ENCODE results near the gene CHST6. TPM values are rescaled to one million over a fixed set of nuclear protein-coding genes. Genes with fewer than 3 reads are reported as not detected.

The CHST6 gene
- total RNA-seq, 4 donors from 2014 or later, result 0.62 to 3.2 (median 1.6) TPM

- Histone ChIP-seq H3K27ac (no peak overlapping the region), H3K4me3 (no peak overlapping the region), H3K4me1 (no peaks in the 10 kb centered on the region), H3K27me3 (no peaks in the 10 kb centered on the region), H3K9me3 (no peaks in the 10 kb centered on the region), H3K36me3 (no peaks in the 10 kb centered on the region)
- 95% methylated on average over 9 to 11 of the region's 47 CpGs for WGBS, 2 donors (ENCODE audit: low coverage in 1 of 2)
- no peak for ATAC-seq
- no peak for TF ChIP-seq CTCF (IDR thresholded peaks at IDR 0.05)
- TF ChIP-seq EP300 (IDR thresholded peaks at IDR 0.05), result no peak
- no peak for TF ChIP-seq POLR2AphosphoS5 (IDR thresholded peaks at IDR 0.05)
- TF ChIP-seq POLR2A (IDR thresholded peaks at IDR 0.05), result no peak
Observed at GRCh38 chr16:75479421-75479990, 15.7 kb downstream of the CHST6 start.

GRCh38 chr16:75478480-75479345 lies 16.5 kb downstream of the CHST6 start:
- H3K36me3 ChIP-seq, result no peaks in the 10 kb centered on the region
- no peak overlapping the region for H3K27ac ChIP-seq
- 70 to 90% methylated on average over 2 to 9 of the region's 80 CpGs for WGBS, 2 donors (ENCODE audit: low coverage in 1 of 2)
- H3K27me3 ChIP-seq, result no peaks in the 10 kb centered on the region
- no peak for TF ChIP-seq POLR2AphosphoS5 (IDR thresholded peaks at IDR 0.05)
- TF ChIP-seq POLR2A (IDR thresholded peaks at IDR 0.05), result no peak
- TF ChIP-seq CTCF (IDR thresholded peaks at IDR 0.05), result no peak
- TF ChIP-seq EP300 (IDR thresholded peaks at IDR 0.05), result no peak
- H3K4me1 ChIP-seq, result no peaks in the 10 kb centered on the region
- no peak overlapping the region for H3K4me3 ChIP-seq
- no peaks in the 10 kb centered on the region for H3K9me3 ChIP-seq
- ATAC-seq, result no peak

- 62 to 67% methylated on average over 1 to 4 of the region's 4 CpGs for WGBS, 2 donors (ENCODE audit: low coverage in 1 of 2)
- H3K36me3 ChIP-seq, result no peaks in the 10 kb centered on the region
- no peak for TF ChIP-seq POLR2A (IDR thresholded peaks at IDR 0.05)
- no peak for TF ChIP-seq EP300 (IDR thresholded peaks at IDR 0.05)
- no peak overlapping the region for H3K27ac ChIP-seq
- H3K4me3 ChIP-seq, result no peak overlapping the region
- no peak for ATAC-seq
- no peaks in the 10 kb centered on the region for H3K9me3 ChIP-seq
- no peaks in the 10 kb centered on the region for H3K4me1 ChIP-seq
- H3K27me3 ChIP-seq, result no peaks in the 10 kb centered on the region
Observed at GRCh38 chr16:75477680-75478473, 17.4 kb downstream of the CHST6 start.

- no peak for ATAC-seq
- no peak for TF ChIP-seq EP300 (IDR thresholded peaks at IDR 0.05)
- 86 to 91% methylated on average over 6 to 7 of the region's 8 CpGs for WGBS, 2 donors (ENCODE audit: low coverage in 1 of 2)
- no peak overlapping the region for H3K4me3 ChIP-seq
- H3K9me3 ChIP-seq, result no peaks in the 10 kb centered on the region
- H3K27me3 ChIP-seq, result no peaks in the 10 kb centered on the region
- H3K27ac ChIP-seq, result no peak overlapping the region
- no peaks in the 10 kb centered on the region for H3K36me3 ChIP-seq
- H3K4me1 ChIP-seq, result no peaks in the 10 kb centered on the region
Observed at GRCh38 chr16:75476817-75477216, 18.4 kb downstream of the CHST6 start.

- ATAC-seq, result no peak
- H3K4me1 ChIP-seq, result no peaks in the 10 kb centered on the region
- H3K27me3 ChIP-seq, result no peaks in the 10 kb centered on the region
- no peak overlapping the region for H3K27ac ChIP-seq
- WGBS, 2 donors (ENCODE audit: low coverage in 1 of 2), result 100% methylated on average over 1 of the region's 2 CpGs; no CpG with 5 or more reads in 1 of the 2 donors
- no peaks in the 10 kb centered on the region for H3K9me3 ChIP-seq
- no peaks in the 10 kb centered on the region for H3K36me3 ChIP-seq
- H3K4me3 ChIP-seq, result no peak overlapping the region
- TF ChIP-seq POLR2AphosphoS5 (IDR thresholded peaks at IDR 0.05), result no peak
- no peak for TF ChIP-seq POLR2A (IDR thresholded peaks at IDR 0.05)
- no peak for TF ChIP-seq CTCF (IDR thresholded peaks at IDR 0.05)
- no peak for TF ChIP-seq EP300 (IDR thresholded peaks at IDR 0.05)
Observed at GRCh38 chr16:75475420-75475847, 19.8 kb downstream of the CHST6 start.

Measured in gastroesophageal sphincter (tissue), 4 donors.